GM12878 (cell line): ENCODE data around the gene TNFSF15. TPM values are rescaled to one million over a fixed set of nuclear protein-coding genes. Genes with fewer than 3 reads are reported as not detected.

Experiments used
- ATAC-seq: fragments of 200-7000 bp; cut with Tn5 transposase; 3 replicates; pipeline ENCODE4 v1.9.1; 2020; ENCODE audit warnings: mild to moderate bottlenecking, moderate library complexity
- BruUV-seq: library from RNA; stranded (reverse); fragments of 400-500 nt; replicated peaks from 2 replicates; lab custom pipeline; 2021; lab: Mats Ljungman, UMichigan
- CTCF ChIA-PET: fragments of 300-600 bp; sonication (Branson Sonifier 250); formaldehyde crosslinking; extraction: SDS; loops from one replicate; lab custom pipeline; 2021; ENCODE audit warnings: inconsistent platforms; lab: Yijun Ruan, JAX
- POLR2A ChIA-PET: fragments of 350-600 bp; formaldehyde crosslinking; extraction: SDS; loops from one replicate; lab custom pipeline; 2021; ENCODE audit warnings: inconsistent platforms; lab: Charles Lee
- RAD21 ChIA-PET: fragments of 300-600 bp; sonication (Branson Sonifier 250); formaldehyde crosslinking; loops from one replicate; lab custom pipeline; 2023; ENCODE audit warnings: antibody characterized with exemption; ENCODE audit not compliant: unreplicated experiment; lab: Charles Lee
- SMC1A ChIA-PET: fragments of 300-600 bp; sonication (Branson Sonifier 250); formaldehyde crosslinking; loops from one replicate; lab custom pipeline; 2023; ENCODE audit not compliant: unreplicated experiment, uncharacterized antibody; lab: Charles Lee
- DNase-seq: peaks from one replicate; pipeline ENCODE4 v3.0.0-alpha.2; 2011; ENCODE audit warnings: low read depth, low spot score
- FAIRE-seq: peaks from 3 replicates; lab custom pipeline; 2011; peaks lifted over from hg19 to GRCh38; lab: Jason Lieb, UNC
- H2AFZ ChIP-seq: 2 replicates; pipeline ENCODE4 v1.6.0; 2011; ENCODE audit warnings: low read depth, low read length, control low read depth; ENCODE audit not compliant: control insufficient read depth
- H3K27ac ChIP-seq: 2 replicates; pipeline ENCODE4 v1.5.1; 2011; ENCODE audit warnings: control low read depth; ENCODE audit not compliant: control insufficient read depth, insufficient read depth
- H3K27me3 ChIP-seq, 2 experiments: replicated peaks in 1 of 2; 2 replicates each; pipeline versions ENCODE4 v1.6.0 to v1.6.1; 2011; ENCODE audit warnings: low read length in 1 of 2; ENCODE audit not compliant: control insufficient read depth in 2 of 2, insufficient read depth in 2 of 2
- H3K36me3 ChIP-seq, 2 experiments: 2 replicates each; pipeline ENCODE4 v1.5.1; 2011; ENCODE audit warnings: low read length in 1 of 2; ENCODE audit not compliant: control insufficient read depth in 2 of 2, insufficient read depth in 2 of 2
- H3K4me1 ChIP-seq: 2 replicates; pipeline ENCODE4 v1.6.1; 2011; ENCODE audit warnings: mild to moderate bottlenecking, low read length, moderate library complexity, mixed read lengths; ENCODE audit not compliant: control insufficient read depth, insufficient read depth
- H3K4me2 ChIP-seq: 2 replicates; pipeline ENCODE4 v1.6.0; 2011; ENCODE audit warnings: control low read depth; ENCODE audit not compliant: control insufficient read depth, insufficient read depth
- H3K4me3 ChIP-seq: fragments of 200-600 bp; sonication (generic); 2 replicates; pipeline ENCODE4 v1.5.1; 2016
- H3K79me2 ChIP-seq: 2 replicates; pipeline ENCODE4 v1.6.0; 2011; ENCODE audit warnings: low read length; ENCODE audit not compliant: control insufficient read depth, insufficient read depth
- H3K9ac ChIP-seq: 2 replicates; pipeline ENCODE4 v1.8.0; 2011; ENCODE audit warnings: low read length, control low read depth, mixed read lengths; ENCODE audit not compliant: control insufficient read depth, insufficient read depth
- H3K9me3 ChIP-seq: replicated peaks from 3 replicates; pipeline ENCODE4 v1.5.1; 2011; ENCODE audit warnings: mild to moderate bottlenecking, low read length; ENCODE audit not compliant: control insufficient read depth, insufficient read depth
- H4K20me1 ChIP-seq: 2 replicates; pipeline ENCODE4 v1.6.0; 2011; ENCODE audit not compliant: control insufficient read depth, insufficient read depth
- BCL11A ChIP-seq: IDR thresholded peaks from 2 replicates; pipeline ENCODE4 v1.6.1; 2011; ENCODE audit warnings: low read depth, low read length
- BHLHE40 ChIP-seq, 2 experiments: fragments of 450-650 bp in 1 of 2; IDR thresholded peaks; 2 replicates each; pipeline ENCODE4 v1.6.1; 2011 to 2017; ENCODE audit warnings: low read depth in 2 of 2, borderline replicate concordance in 1 of 2, improper control_type of control experiment in 1 of 2, low read length in 1 of 2, mild to moderate bottlenecking in 1 of 2
- CBFB ChIP-seq: IDR thresholded peaks from 2 replicates; pipeline ENCODE4 v1.6.1; 2016; ENCODE audit warnings: antibody characterized with exemption, low read depth
- CREM ChIP-seq: IDR thresholded peaks from 2 replicates; pipeline ENCODE4 v1.6.1; 2014; ENCODE audit warnings: antibody characterized with exemption, low read depth
- EED ChIP-seq: sonication (generic); IDR thresholded peaks from 2 replicates; pipeline ENCODE4 v1.6.1; 2016; ENCODE audit warnings: antibody characterized with exemption, low read depth
- IRF4 ChIP-seq: IDR thresholded peaks from 2 replicates; pipeline ENCODE4 v1.6.1; 2011; ENCODE audit warnings: low read depth, low read length
- JUNB ChIP-seq: IDR thresholded peaks from 2 replicates; pipeline ENCODE4 v1.6.1; 2016; ENCODE audit warnings: antibody characterized with exemption, mild to moderate bottlenecking
- KDM1A ChIP-seq: fragments of 200-600 bp; sonication (generic); IDR thresholded peaks from 2 replicates; pipeline ENCODE4 v1.6.1; 2016; ENCODE audit warnings: borderline replicate concordance
- MXI1 ChIP-seq: fragments of 150-350 bp; IDR thresholded peaks from 2 replicates; pipeline ENCODE4 v1.6.1; 2011; ENCODE audit warnings: low read depth, mild to moderate bottlenecking, inconsistent platforms, low read length, improper control_type of control experiment
- NFYB ChIP-seq: IDR thresholded peaks from 2 replicates; pipeline ENCODE4 v1.6.1; 2011; ENCODE audit warnings: low read depth, mild to moderate bottlenecking, low read length, improper control_type of control experiment, moderate library complexity; ENCODE audit not compliant: insufficient read depth
- PAX5 ChIP-seq: IDR thresholded peaks from 2 replicates; pipeline ENCODE4 v1.6.1; 2011; ENCODE audit warnings: low read depth, low read length, borderline replicate concordance
- PML ChIP-seq: IDR thresholded peaks from 2 replicates; pipeline ENCODE4 v1.6.1; 2012; ENCODE audit warnings: low read length, inconsistent platforms
- RB1 ChIP-seq: fragments of 450-650 bp; formaldehyde crosslinking; IDR thresholded peaks from 2 replicates; pipeline ENCODE4 v1.6.1; 2017; ENCODE audit warnings: mild to moderate bottlenecking, borderline replicate concordance
- TARDBP ChIP-seq: IDR thresholded peaks from 2 replicates; pipeline ENCODE4 v1.6.1; 2016; ENCODE audit warnings: borderline replicate concordance
- ZZZ3 ChIP-seq: IDR thresholded peaks from 2 replicates; pipeline ENCODE4 v1.6.1; 2011; ENCODE audit warnings: low read depth; ENCODE audit not compliant: control insufficient read depth, insufficient read length
- WGBS: methylation state at CpG from one replicate; pipeline ENCODE4 v1.1.6; 2016; ENCODE audit warnings: low lambda C conversion rate; ENCODE audit not compliant: insufficient replicate concordance, insufficient coverage; ENCODE audit errors: missing lambda C conversion rate; 5-methylcytosine and 5-hydroxymethylcytosine counted together
- in situ Hi-C: fragments of 300-500 bp; cut with MboI; formaldehyde crosslinking; loops from 9 replicates; pipeline ENCODE4 v1.14.3; 2018; ENCODE audit warnings: mixed read lengths
- intact Hi-C: fragments of 100-400 bp; cut with micrococcal nuclease; formaldehyde crosslinking; loops from one replicate; pipeline ENCODE4 v1.14.2; 2022; ENCODE audit not compliant: unreplicated experiment
- polyA plus RNA-seq, 11 experiments: library from polyadenylated mRNA; depleted of rRNA in 4 of 11; unstranded in 6 of 11; stranded (reverse) in 5 of 11; fragments of >200 nt; fragmentation: Nextera tagmentation in 4 of 11; fragmentation: Illumina TruSeq in 1 of 11; extraction: Ambion mirVana in 4 of 11; extraction: Trizol in 1 of 11; gene quantifications; 1 replicate in 1 of 11; 2 replicates in 10 of 11; pipeline versions ENCODE4 v1.2.1 to v1.2.3, GENCODE V29; 2011 to 2016; ENCODE audit warnings: inconsistent platforms in 2 of 11, missing spikeins in 2 of 11, low read depth in 1 of 11
- total RNA-seq, 4 experiments: library from RNA; depleted of rRNA in 3 of 4; stranded (reverse); fragments of >200 nt in 3 of 4; fragmentation: Illumina TruSeq in 1 of 4; extraction: Trizol in 1 of 4; gene quantifications; 2 replicates each; pipeline versions ENCODE4 v1.2.1 to v1.2.3, GENCODE V29; 2013 to 2021
- TF ChIP-seq, protein P1 (sequence below): fragments of 450-650 bp; formaldehyde crosslinking; IDR thresholded peaks from 2 replicates; pipeline ENCODE4 v1.5.0; 2022; ENCODE audit warnings: mild to moderate bottlenecking, missing genetic modification characterization
- TF ChIP-seq, protein P2 (sequence below): fragments of 450-650 bp; IDR thresholded peaks from 2 replicates; pipeline ENCODE4 v1.6.1; 2017; ENCODE audit warnings: borderline replicate concordance

TNFSF15 gene
- total and polyA plus RNA-seq, 10 of the 15 experiments (the other 5 are each of a cell fraction or from before 2014, with no cell fraction given), result 0.03 TPM; not detected in 9

DNA sequence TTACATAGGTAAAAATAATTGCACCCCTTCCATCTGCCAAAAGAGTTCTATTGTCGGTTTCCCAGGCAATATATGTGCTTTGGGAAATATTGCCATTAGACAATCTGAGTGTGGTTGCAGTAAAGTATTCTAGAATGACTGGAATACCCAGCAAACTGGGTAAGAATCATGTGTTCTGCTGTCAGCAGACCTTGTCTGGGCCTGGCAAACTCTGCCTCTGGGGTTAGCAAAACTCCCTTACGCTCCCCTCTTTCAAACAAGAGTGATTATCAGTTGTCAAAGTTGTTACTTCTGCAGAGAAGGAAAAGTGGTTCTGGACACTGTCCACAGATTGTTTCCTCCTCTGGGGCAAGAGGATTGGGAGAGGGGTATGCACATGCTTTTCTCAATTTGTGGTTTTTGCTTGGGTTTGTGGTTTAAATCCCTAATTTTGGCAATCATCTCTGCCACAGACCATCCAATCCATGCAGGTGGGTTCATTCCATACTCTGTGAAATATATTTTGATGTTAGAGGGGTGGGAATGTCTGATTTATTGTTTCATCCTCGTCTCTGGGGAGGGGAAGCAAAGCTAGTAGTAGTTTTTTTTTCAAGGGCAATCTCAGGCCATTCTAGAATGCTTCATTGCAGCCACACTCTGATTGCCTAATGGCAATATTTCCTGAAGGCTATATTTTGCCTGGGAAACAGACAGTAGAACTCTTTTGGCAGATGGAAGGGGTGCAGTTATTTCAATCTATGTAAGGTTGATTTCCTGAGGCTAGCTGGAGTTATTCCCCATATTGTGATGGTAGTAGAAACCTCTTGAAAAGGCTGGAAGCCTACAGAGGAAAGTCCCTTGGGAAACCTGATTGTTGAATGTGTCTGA is 24.0 kb upstream of the TNFSF15 start:
- H3K36me3 ChIP-seq, result no peaks in the 10 kb centered on the region
- no peaks in the 10 kb centered on the region; a peak in 1 of 4 replicates for H3K27me3 ChIP-seq
- no peak overlapping the region for H3K4me2 ChIP-seq
- TF ChIP-seq PAX5 (no peak), NFYB (no peak), ZZZ3 (no peak), CBFB (no peak), BCL11A (no peak), TARDBP (no peak), JUNB (no peak), MXI1 (no peak), KDM1A (no peak), EED (no peak), RB1 (no peak), CREM (no peak), PML (no peak), IRF4 (no peak), BHLHE40 (IDR thresholded peaks at IDR 0.05; ENCODE audit: borderline replicate concordance in 1 of 2, low read depth in 2 of 2, low read length in 1 of 2) (no peak)
- TF ChIP-seq, protein P1, sequence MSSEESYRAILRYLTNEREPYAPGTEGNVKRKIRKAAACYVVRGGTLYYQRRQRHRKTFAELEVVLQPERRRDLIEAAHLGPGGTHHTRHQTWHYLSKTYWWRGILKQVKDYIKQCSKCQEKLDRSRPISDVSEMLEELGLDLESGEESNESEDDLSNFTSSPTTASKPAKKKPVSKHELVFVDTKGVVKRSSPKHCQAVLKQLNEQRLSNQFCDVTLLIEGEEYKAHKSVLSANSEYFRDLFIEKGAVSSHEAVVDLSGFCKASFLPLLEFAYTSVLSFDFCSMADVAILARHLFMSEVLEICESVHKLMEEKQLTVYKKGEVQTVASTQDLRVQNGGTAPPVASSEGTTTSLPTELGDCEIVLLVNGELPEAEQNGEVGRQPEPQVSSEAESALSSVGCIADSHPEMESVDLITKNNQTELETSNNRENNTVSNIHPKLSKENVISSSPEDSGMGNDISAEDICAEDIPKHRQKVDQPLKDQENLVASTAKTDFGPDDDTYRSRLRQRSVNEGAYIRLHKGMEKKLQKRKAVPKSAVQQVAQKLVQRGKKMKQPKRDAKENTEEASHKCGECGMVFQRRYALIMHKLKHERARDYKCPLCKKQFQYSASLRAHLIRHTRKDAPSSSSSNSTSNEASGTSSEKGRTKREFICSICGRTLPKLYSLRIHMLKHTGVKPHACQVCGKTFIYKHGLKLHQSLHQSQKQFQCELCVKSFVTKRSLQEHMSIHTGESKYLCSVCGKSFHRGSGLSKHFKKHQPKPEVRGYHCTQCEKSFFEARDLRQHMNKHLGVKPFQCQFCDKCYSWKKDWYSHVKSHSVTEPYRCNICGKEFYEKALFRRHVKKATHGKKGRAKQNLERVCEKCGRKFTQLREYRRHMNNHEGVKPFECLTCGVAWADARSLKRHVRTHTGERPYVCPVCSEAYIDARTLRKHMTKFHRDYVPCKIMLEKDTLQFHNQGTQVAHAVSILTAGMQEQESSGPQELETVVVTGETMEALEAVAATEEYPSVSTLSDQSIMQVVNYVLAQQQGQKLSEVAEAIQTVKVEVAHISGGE (CRISPR knock-in tag), result no peak
- TF ChIP-seq, protein P2, sequence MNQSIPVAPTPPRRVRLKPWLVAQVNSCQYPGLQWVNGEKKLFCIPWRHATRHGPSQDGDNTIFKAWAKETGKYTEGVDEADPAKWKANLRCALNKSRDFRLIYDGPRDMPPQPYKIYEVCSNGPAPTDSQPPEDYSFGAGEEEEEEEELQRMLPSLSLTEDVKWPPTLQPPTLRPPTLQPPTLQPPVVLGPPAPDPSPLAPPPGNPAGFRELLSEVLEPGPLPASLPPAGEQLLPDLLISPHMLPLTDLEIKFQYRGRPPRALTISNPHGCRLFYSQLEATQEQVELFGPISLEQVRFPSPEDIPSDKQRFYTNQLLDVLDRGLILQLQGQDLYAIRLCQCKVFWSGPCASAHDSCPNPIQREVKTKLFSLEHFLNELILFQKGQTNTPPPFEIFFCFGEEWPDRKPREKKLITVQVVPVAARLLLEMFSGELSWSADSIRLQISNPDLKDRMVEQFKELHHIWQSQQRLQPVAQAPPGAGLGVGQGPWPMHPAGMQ, result no peak
- intact Hi-C loops (no loop called here), in situ Hi-C loops (no loop called here)
- no TSS peak for BruUV-seq
- POLR2A ChIA-PET, result no interaction called here
- H3K4me1 ChIP-seq, result no peaks in the 10 kb centered on the region
- CTCF ChIA-PET, result interaction anchor here (1.0 kb wide), 1 partner anchor 13 kb away, joined by 3 read pairs; no protein-coding TSS in a partner anchor
- no peak overlapping the region for H2AFZ ChIP-seq
- RAD21 ChIA-PET, result no interaction called here
- no peaks in the 10 kb centered on the region for H4K20me1 ChIP-seq
- ATAC-seq (no peak), FAIRE-seq (no peak), DNase-seq (no peak)
- 0% methylated on average over 3 of the region's 3 CpGs for WGBS
- no peaks in the 10 kb centered on the region for H3K9me3 ChIP-seq
- SMC1A ChIA-PET, result no interaction called here
- no peak overlapping the region for H3K27ac ChIP-seq
- H3K79me2 ChIP-seq, result no peaks in the 10 kb centered on the region
- no peak overlapping the region for H3K9ac ChIP-seq
- H3K4me3 ChIP-seq, result no peak overlapping the region
